HG02970 (cell line): Measurements from ENCODE around the gene NCKIPSD.

ENCODE experiments used
- ATAC-seq: cut with Tn5 transposase; IDR thresholded peaks from one replicate; pipeline ENCODE4 v1.9.1; 2021; ENCODE audit warnings: mild to moderate bottlenecking, moderate library complexity, moderate number of reproducible peaks; ENCODE audit not compliant: unreplicated experiment, low FRiP score

Gene NCKIPSD

GRCh38 chr3:48628277-48629017 is 57.3 kb downstream of the NCKIPSD start:
- ATAC-seq = no peak

- ATAC-seq = no peak
Measured at GRCh38 chr3:48625600-48625999, 60.1 kb downstream of the NCKIPSD start.

DNA sequence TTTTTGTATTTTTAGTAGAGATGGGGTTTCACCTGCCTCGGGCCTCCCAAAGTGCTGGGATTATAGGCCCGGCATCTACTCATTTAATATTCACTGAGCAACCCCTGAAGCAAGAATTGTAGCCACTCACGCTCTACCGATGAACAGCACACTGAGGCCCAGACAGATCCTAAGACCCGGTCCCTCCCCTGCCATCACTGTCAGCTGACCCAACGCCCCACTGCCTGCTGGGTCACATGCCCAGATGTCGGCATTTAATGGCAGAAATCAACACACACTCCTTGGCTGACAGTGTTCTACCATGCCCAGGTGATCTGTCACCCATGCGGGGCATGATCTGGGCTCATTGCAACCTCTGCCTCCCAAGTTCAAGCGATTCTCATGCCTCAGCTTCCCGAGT is 60.9 kb downstream of the NCKIPSD start:
- no peak for ATAC-seq

- ATAC-seq = no peak
Measured at GRCh38 chr3:48623851-48624547, 61.7 kb downstream of the NCKIPSD start.
